BJ (cell line): ENCODE results near the gene TRIM34. TPM values are rescaled to one million over a fixed set of nuclear protein-coding genes. Genes with fewer than 3 reads are reported as not detected.
A peak's percentile ranks its signal among the peaks of the same experiment; 100 is the strongest.

Experiments used
- CTCF ChIA-PET: fragments of 350-600 bp; formaldehyde crosslinking; extraction: SDS; loops from one replicate; lab custom pipeline; 2021; ENCODE audit warnings: antibody characterized with exemption, inconsistent platforms; lab: Yijun Ruan, JAX
- POLR2A ChIA-PET: fragments of 300-600 bp; sonication (Branson Sonifier 250); formaldehyde crosslinking; extraction: SDS; loops from one replicate; lab custom pipeline; 2021; ENCODE audit warnings: antibody characterized with exemption; lab: Charles Lee
- DNase-seq: peaks from one replicate; pipeline ENCODE4 v3.0.0-alpha.2; 2011; ENCODE audit warnings: low read depth
- H3K27me3 ChIP-seq: 2 replicates; pipeline ENCODE4 v1.6.0; 2011; ENCODE audit warnings: low read length; ENCODE audit not compliant: control insufficient read depth, insufficient read depth
- H3K36me3 ChIP-seq: 2 replicates; pipeline ENCODE4 v1.5.1; 2011; ENCODE audit warnings: low read length; ENCODE audit not compliant: control insufficient read depth, insufficient read depth
- H3K4me3 ChIP-seq: 2 replicates; pipeline ENCODE4 v1.5.1; 2011; ENCODE audit warnings: low read depth, mild to moderate bottlenecking, control low read depth, low read length
- polyA plus RNA-seq: library from polyadenylated mRNA; depleted of rRNA; stranded (reverse); fragments of >200 nt; gene quantifications from 2 replicates; pipeline ENCODE4 v1.2.3, GENCODE V29; 2011
- TF ChIP-seq, protein P1 (sequence below): IDR thresholded peaks from 2 replicates; pipeline ENCODE4 v1.5.1; 2011; ENCODE audit warnings: low read depth, mild to moderate bottlenecking, control low read depth, inconsistent platforms, low read length, moderate library complexity; ENCODE audit not compliant: insufficient read depth

TRIM34 gene
- polyA plus RNA-seq, 1 experiment, result 6.6 TPM

- no peak overlapping the region for H3K4me3 ChIP-seq
- H3K27me3 ChIP-seq, result no peaks in the 10 kb centered on the region
- no peaks in the 10 kb centered on the region for H3K36me3 ChIP-seq
- ChIA-PET CTCF (interaction anchor here (1.6 kb wide), 2 partner anchors 12 to 16 kb away, joined by 4 to 9 read pairs; no protein-coding TSS in a partner anchor), POLR2A (no interaction called here)
- peak; percentile 36 for DNase-seq
- TF ChIP-seq, protein P1, sequence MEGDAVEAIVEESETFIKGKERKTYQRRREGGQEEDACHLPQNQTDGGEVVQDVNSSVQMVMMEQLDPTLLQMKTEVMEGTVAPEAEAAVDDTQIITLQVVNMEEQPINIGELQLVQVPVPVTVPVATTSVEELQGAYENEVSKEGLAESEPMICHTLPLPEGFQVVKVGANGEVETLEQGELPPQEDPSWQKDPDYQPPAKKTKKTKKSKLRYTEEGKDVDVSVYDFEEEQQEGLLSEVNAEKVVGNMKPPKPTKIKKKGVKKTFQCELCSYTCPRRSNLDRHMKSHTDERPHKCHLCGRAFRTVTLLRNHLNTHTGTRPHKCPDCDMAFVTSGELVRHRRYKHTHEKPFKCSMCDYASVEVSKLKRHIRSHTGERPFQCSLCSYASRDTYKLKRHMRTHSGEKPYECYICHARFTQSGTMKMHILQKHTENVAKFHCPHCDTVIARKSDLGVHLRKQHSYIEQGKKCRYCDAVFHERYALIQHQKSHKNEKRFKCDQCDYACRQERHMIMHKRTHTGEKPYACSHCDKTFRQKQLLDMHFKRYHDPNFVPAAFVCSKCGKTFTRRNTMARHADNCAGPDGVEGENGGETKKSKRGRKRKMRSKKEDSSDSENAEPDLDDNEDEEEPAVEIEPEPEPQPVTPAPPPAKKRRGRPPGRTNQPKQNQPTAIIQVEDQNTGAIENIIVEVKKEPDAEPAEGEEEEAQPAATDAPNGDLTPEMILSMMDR, result no peak
These were observed 6.0 kb upstream of the TRIM34 start for GRCh38 chr11:5618807-5619206.

GRCh38 chr11:5620651-5621521, 3.9 kb upstream of the TRIM34 start:
- H3K36me3 ChIP-seq, result no peaks in the 10 kb centered on the region
- TF ChIP-seq, protein P1, result no peak
- peak; percentile 52 for DNase-seq
- ChIA-PET POLR2A (interaction anchor here (1.2 kb wide), 1 partner anchor 70 kb away, joined by 8 read pairs; no protein-coding TSS in a partner anchor), CTCF (interaction anchor here (0.8 to 1.4 kb wide), 2 partner anchors 20 to 64 kb away, joined by 4 read pairs; partner anchors contain the start of gene TRIM5)
- H3K27me3 ChIP-seq, result no peaks in the 10 kb centered on the region
- no peak overlapping the region for H3K4me3 ChIP-seq

- TF ChIP-seq, protein P1, result no peak
- no peaks in the 10 kb centered on the region for H3K36me3 ChIP-seq
- POLR2A ChIA-PET, result no interaction called here
- no peaks in the 10 kb centered on the region for H3K27me3 ChIP-seq
- no peak overlapping the region for H3K4me3 ChIP-seq
- DNase-seq, result no peak
- CTCF ChIA-PET, result interaction anchor here (1.4 kb wide), 1 partner anchor 63 kb away, joined by 4 read pairs; the partner anchor contains the start of gene TRIM5
These were observed 3.2 kb upstream of the TRIM34 start for GRCh38 chr11:5621580-5621979.

DNA sequence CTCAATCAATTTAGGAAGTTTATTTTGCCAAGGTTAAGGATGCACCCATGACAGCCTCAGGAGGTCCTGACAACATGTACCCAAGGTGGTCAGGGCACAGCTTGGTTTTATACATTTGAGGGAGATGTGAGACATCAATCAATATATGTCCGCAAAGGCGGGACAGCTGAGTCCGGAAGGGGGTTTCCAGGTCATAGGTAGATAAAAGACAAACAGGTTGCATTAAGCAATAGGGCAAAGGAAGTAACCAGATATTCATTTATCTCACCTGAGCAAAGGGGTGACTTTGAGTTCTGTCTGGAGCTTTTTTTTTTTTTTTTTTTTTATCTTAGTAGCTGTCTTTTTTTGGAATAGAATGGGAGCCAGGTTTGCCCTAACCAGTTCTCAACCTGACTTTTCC, 2.0 kb upstream of the TRIM34 start:
- H3K36me3 ChIP-seq, result no peaks in the 10 kb centered on the region
- CTCF ChIA-PET, result no interaction called here
- H3K27me3 ChIP-seq, result no peaks in the 10 kb centered on the region
- TF ChIP-seq, protein P1, result no peak
- DNase-seq, result no peak
- H3K4me3 ChIP-seq, result no peak overlapping the region
- POLR2A ChIA-PET, result interaction anchor here (0.6 kb wide), 1 partner anchor 62 kb away, joined by 6 read pairs; no protein-coding TSS in a partner anchor

DNA sequence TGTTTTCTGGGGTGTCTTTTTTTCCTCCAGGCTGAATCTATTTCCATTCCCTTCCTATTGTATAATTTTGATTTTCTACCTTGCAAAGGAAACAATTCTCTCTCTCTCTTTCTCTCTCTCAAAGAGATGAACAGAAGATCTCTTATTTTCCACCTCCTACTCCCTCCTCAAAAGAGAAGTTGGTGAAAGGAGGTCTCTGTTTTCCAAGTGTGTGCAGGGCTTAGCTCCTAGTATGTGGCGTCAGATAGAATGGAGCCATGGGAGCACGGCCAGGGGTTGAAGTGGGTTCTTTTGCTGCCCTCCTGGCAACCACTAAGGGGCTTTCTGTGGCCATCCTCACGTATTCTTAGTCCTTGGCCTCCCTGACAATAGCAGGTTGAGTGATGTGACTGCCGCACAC, 480 bp downstream of the TRIM34 start:
- Histone ChIP-seq H3K27me3 (no peaks in the 10 kb centered on the region), H3K36me3 (no peaks in the 10 kb centered on the region), H3K4me3 (peak overlapping the region; percentile 57)
- TF ChIP-seq, protein P1, result no peak
- CTCF ChIA-PET, result interaction anchor here (0.7 kb wide), 1 partner anchor 10 kb away, joined by 3 read pairs; no protein-coding TSS in a partner anchor
- POLR2A ChIA-PET, result no interaction called here
- no peak for DNase-seq
